ENCODE results near the gene C4BPA. TPM values are rescaled to one million over a fixed set of nuclear protein-coding genes. Genes with fewer than 3 reads are reported as not detected.

Gene C4BPA
- polyA plus RNA-seq, result 0.04 TPM
- long read RNA-seq, donor 1, result 0 reads
- long read RNA-seq, donor 2, result 0 reads
- long read RNA-seq, donor 3, result 0 reads
- long read RNA-seq, donor 4, result 0 reads
- long read RNA-seq, donor 5, result 0 reads
- long read RNA-seq, donor 6, result 0 reads
- long read RNA-seq, donor 7, result 0 reads
- long read RNA-seq, donor 8, result 0 reads
- long read RNA-seq, donor 9, result 0 reads
- long read RNA-seq, donor 10, result 0 reads
- long read RNA-seq, donor 11, result 0 reads

- peak in 1 of 2 donors; percentile 9 for DNase-seq
- peak within 1 kb of the TSS; percentile 12 for H3K27ac ChIP-seq (ENCODE audit: low read length)
- 74% methylated on average over 3 of the region's 7 CpGs for WGBS (ENCODE audit: insufficient coverage, low lambda C conversion rate)
These were observed at the start of gene C4BPA for GRCh38 chr1:207103892-207104373. TSS of gene C4BPA (plus strand) at chr1:207104233. CDS start at chr1:207113026, 8,793 bp downstream.

GRCh38 chr1:207054491-207054890 is 49.5 kb upstream of the C4BPA start:
- Histone ChIP-seq H3K27me3 (ENCODE audit: control insufficient read depth, insufficient read depth, low read length) (no peaks in the 10 kb centered on the region), H3K36me3 (ENCODE audit: control insufficient read depth, insufficient read depth, low read length) (peaks cover under 1% of the 10 kb centered on the region), H3K27ac (ENCODE audit: low read length) (peak overlapping the region; percentile 98), H3K4me3 (ENCODE audit: low read length) (no peak overlapping the region), H3K9me3 (ENCODE audit: control insufficient read depth, low read depth, low read length) (no peaks in the 10 kb centered on the region), H3K4me1 (ENCODE audit: control insufficient read depth, insufficient read depth, low read length) (peaks cover 44% of the 10 kb centered on the region)
- no peak for DNase-seq
- no CpG with 5 or more reads among the region's 2 CpGs for whole genome bisulfite sequencing (ENCODE audit: insufficient coverage, low lambda C conversion rate)

More at GRCh38 chr1:207103892-207104373, at the start of gene C4BPA:
- H3K9me3 ChIP-seq (ENCODE audit: control insufficient read depth, low read depth, low read length), result no peaks in the 10 kb centered on the region
- no peaks in the 10 kb centered on the region for H3K36me3 ChIP-seq (ENCODE audit: control insufficient read depth, insufficient read depth, low read length)
- H3K27me3 ChIP-seq (ENCODE audit: control insufficient read depth, insufficient read depth, low read length), result no peaks in the 10 kb centered on the region
- H3K4me1 ChIP-seq (ENCODE audit: control insufficient read depth, insufficient read depth, low read length), result no peaks in the 10 kb centered on the region
- no peak within 1 kb of the TSS for H3K4me3 ChIP-seq (ENCODE audit: low read length)

GRCh38 chr1:207055386-207056001 is 48.5 kb upstream of the C4BPA start:
- Histone ChIP-seq H3K27ac (ENCODE audit: low read length) (peak overlapping the region; percentile 98), H3K4me1 (ENCODE audit: control insufficient read depth, insufficient read depth, low read length) (peaks cover 46% of the 10 kb centered on the region), H3K36me3 (ENCODE audit: control insufficient read depth, insufficient read depth, low read length) (peaks cover 9% of the 10 kb centered on the region), H3K27me3 (ENCODE audit: control insufficient read depth, insufficient read depth, low read length) (no peaks in the 10 kb centered on the region), H3K9me3 (ENCODE audit: control insufficient read depth, low read depth, low read length) (no peaks in the 10 kb centered on the region), H3K4me3 (ENCODE audit: low read length) (no peak overlapping the region)
- DNase-seq, result peak in 1 of 2 donors; percentile 48
- no CpG with 5 or more reads among the region's 3 CpGs for WGBS (ENCODE audit: insufficient coverage, low lambda C conversion rate)

- Histone ChIP-seq H3K36me3 (ENCODE audit: control insufficient read depth, insufficient read depth, low read length) (peaks cover 13% of the 10 kb centered on the region), H3K27me3 (ENCODE audit: control insufficient read depth, insufficient read depth, low read length) (no peaks in the 10 kb centered on the region), H3K4me3 (ENCODE audit: low read length) (peak overlapping the region; percentile 16), H3K9me3 (ENCODE audit: control insufficient read depth, low read depth, low read length) (no peaks in the 10 kb centered on the region), H3K27ac (ENCODE audit: low read length) (peak overlapping the region; percentile 98), H3K4me1 (ENCODE audit: control insufficient read depth, insufficient read depth, low read length) (peaks cover 46% of the 10 kb centered on the region)
- peak; percentile 86 to 95 for DNase-seq
- WGBS (ENCODE audit: insufficient coverage, low lambda C conversion rate), result 60% methylated on average over 1 of the region's 6 CpGs
These were observed 47.4 kb upstream of the C4BPA start for GRCh38 chr1:207056673-207057072.

GRCh38 chr1:207058252-207058651 is 45.8 kb upstream of the C4BPA start:
- Histone ChIP-seq H3K4me3 (ENCODE audit: low read length) (no peak overlapping the region), H3K27me3 (ENCODE audit: control insufficient read depth, insufficient read depth, low read length) (no peaks in the 10 kb centered on the region), H3K36me3 (ENCODE audit: control insufficient read depth, insufficient read depth, low read length) (peaks cover 29% of the 10 kb centered on the region), H3K4me1 (ENCODE audit: control insufficient read depth, insufficient read depth, low read length) (peaks cover 40% of the 10 kb centered on the region), H3K9me3 (ENCODE audit: control insufficient read depth, low read depth, low read length) (no peaks in the 10 kb centered on the region), H3K27ac (ENCODE audit: low read length) (no peak overlapping the region)
- DNase-seq, result no peak
- WGBS (ENCODE audit: insufficient coverage, low lambda C conversion rate), result 93% methylated on average over 3 of the region's 4 CpGs

DNA sequence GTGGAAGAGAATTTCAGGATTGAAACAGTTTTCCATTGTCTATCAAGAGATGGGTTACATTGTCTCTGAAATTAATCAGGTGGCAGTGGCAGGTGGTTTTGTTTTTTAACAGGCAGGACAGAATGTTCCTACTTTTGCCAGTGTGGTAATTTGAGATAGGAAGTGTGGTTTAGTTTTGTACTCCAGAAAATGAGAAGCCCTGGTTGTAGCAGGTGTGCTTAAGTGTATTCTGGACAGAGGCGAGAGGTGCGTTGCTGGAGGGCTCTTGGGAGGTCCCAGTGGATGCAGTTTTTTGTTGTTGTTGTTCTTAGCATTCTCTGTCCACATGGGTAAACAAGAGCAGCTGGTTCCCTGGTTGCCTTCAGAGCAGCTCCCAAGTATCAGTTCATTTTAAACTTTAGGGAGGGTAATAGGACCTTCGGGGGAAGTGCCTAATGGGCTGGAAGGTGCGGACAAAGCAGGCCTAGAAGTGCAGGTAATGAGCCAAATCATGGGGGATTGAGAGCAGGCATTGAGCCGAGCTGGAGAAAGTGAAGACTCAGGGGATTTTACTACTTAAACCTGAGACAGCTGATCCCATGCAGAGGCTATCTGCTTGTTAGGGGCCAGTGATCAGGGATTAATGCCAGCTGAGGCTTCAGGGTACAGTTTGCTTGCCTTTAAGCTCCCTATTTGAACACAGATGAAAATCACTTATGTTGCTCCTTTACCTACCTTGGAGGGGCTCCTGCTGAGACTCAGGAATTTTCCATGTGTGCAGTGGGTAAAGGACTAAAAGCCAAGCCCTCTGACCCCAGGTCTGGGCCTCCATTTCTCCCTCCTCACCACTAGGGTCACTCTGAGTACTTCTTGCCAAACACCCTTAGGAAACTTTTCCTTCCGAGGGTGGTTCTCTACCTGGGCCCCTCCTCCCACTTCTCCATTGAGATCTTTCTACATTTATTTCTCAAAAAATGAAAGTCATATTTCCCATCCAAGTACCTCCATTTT is 44.9 kb upstream of the C4BPA start:
- Histone ChIP-seq H3K27ac (ENCODE audit: low read length) (no peak overlapping the region), H3K36me3 (ENCODE audit: control insufficient read depth, insufficient read depth, low read length) (peaks cover 37% of the 10 kb centered on the region), H3K27me3 (ENCODE audit: control insufficient read depth, insufficient read depth, low read length) (no peaks in the 10 kb centered on the region), H3K9me3 (ENCODE audit: control insufficient read depth, low read depth, low read length) (no peaks in the 10 kb centered on the region), H3K4me3 (ENCODE audit: low read length) (no peak overlapping the region), H3K4me1 (ENCODE audit: control insufficient read depth, insufficient read depth, low read length) (peaks cover 42% of the 10 kb centered on the region)
- no peak for DNase-seq
- WGBS (ENCODE audit: insufficient coverage, low lambda C conversion rate), result 50% methylated on average over 1 of the region's 6 CpGs

GRCh38 chr1:207059881-207060280 is 44.2 kb upstream of the C4BPA start:
- peaks cover 39% of the 10 kb centered on the region for H3K36me3 ChIP-seq (ENCODE audit: control insufficient read depth, insufficient read depth, low read length)
- DNase-seq, result no peak
- no peaks in the 10 kb centered on the region for H3K27me3 ChIP-seq (ENCODE audit: control insufficient read depth, insufficient read depth, low read length)
- no peak overlapping the region for H3K4me3 ChIP-seq (ENCODE audit: low read length)
- no peaks in the 10 kb centered on the region for H3K9me3 ChIP-seq (ENCODE audit: control insufficient read depth, low read depth, low read length)
- WGBS (ENCODE audit: insufficient coverage, low lambda C conversion rate), result no CpG with 5 or more reads among the region's 4 CpGs
- H3K27ac ChIP-seq (ENCODE audit: low read length), result no peak overlapping the region
- peaks cover 42% of the 10 kb centered on the region for H3K4me1 ChIP-seq (ENCODE audit: control insufficient read depth, insufficient read depth, low read length)

- Histone ChIP-seq H3K9me3 (ENCODE audit: control insufficient read depth, low read depth, low read length) (no peaks in the 10 kb centered on the region), H3K27ac (ENCODE audit: low read length) (no peak overlapping the region), H3K36me3 (ENCODE audit: control insufficient read depth, insufficient read depth, low read length) (peaks cover 41% of the 10 kb centered on the region), H3K27me3 (ENCODE audit: control insufficient read depth, insufficient read depth, low read length) (no peaks in the 10 kb centered on the region), H3K4me1 (ENCODE audit: control insufficient read depth, insufficient read depth, low read length) (peaks cover 41% of the 10 kb centered on the region), H3K4me3 (ENCODE audit: low read length) (no peak overlapping the region)
- no CpG with 5 or more reads among the region's 3 CpGs for WGBS (ENCODE audit: insufficient coverage, low lambda C conversion rate)
- no peak for DNase-seq
These were observed 43.4 kb upstream of the C4BPA start for GRCh38 chr1:207060596-207060995.

DNA sequence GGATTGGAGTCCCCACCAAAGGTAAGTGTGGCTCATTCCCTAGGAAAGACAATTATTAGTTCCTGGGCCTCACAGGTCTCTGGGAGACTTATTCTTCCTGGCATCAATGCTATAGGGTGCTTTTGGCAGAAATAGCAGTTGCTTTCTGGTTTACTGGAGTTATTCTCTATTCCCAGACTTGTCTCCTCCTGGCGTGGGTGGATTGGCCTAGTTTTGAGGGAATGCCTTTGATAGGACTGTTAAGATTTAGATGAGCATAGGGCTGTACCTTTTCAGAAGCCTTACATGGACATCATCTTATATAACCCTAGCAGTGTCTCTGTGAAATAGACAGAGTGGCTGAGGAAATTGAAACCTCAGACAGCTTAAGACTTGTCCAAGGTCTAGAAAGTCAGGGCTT is 42.0 kb upstream of the C4BPA start:
- no peak overlapping the region for H3K27ac ChIP-seq (ENCODE audit: low read length)
- no peaks in the 10 kb centered on the region for H3K27me3 ChIP-seq (ENCODE audit: control insufficient read depth, insufficient read depth, low read length)
- H3K4me3 ChIP-seq (ENCODE audit: low read length), result no peak overlapping the region
- H3K9me3 ChIP-seq (ENCODE audit: control insufficient read depth, low read depth, low read length), result no peaks in the 10 kb centered on the region
- H3K36me3 ChIP-seq (ENCODE audit: control insufficient read depth, insufficient read depth, low read length), result peaks cover 46% of the 10 kb centered on the region
- no CpG with 5 or more reads among the region's 1 CpG for WGBS (ENCODE audit: insufficient coverage, low lambda C conversion rate)
- peaks cover 37% of the 10 kb centered on the region for H3K4me1 ChIP-seq (ENCODE audit: control insufficient read depth, insufficient read depth, low read length)
- no peak for DNase-seq

- no peak for DNase-seq
- WGBS (ENCODE audit: insufficient coverage, low lambda C conversion rate), result no CpG with 5 or more reads among the region's 5 CpGs
- H3K27ac ChIP-seq (ENCODE audit: low read length), result no peak overlapping the region
- H3K4me1 ChIP-seq (ENCODE audit: control insufficient read depth, insufficient read depth, low read length), result peaks cover 40% of the 10 kb centered on the region
- H3K4me3 ChIP-seq (ENCODE audit: low read length), result no peak overlapping the region
- no peaks in the 10 kb centered on the region for H3K27me3 ChIP-seq (ENCODE audit: control insufficient read depth, insufficient read depth, low read length)
- no peaks in the 10 kb centered on the region for H3K9me3 ChIP-seq (ENCODE audit: control insufficient read depth, low read depth, low read length)
- H3K36me3 ChIP-seq (ENCODE audit: control insufficient read depth, insufficient read depth, low read length), result peaks cover 46% of the 10 kb centered on the region
These were observed 41.0 kb upstream of the C4BPA start for GRCh38 chr1:207063014-207063413.

All from large intestine (tissue), 12 donors.